Mesodermal cell (in vitro differentiated cells): ENCODE results near the gene HOXC10.
A peak's percentile ranks its signal among the peaks of the same experiment; 100 is the strongest.

Source experiments
- H3K27ac ChIP-seq: 2 replicates; pipeline ENCODE4 v1.7.0; 2013; ENCODE audit warnings: mild to moderate bottlenecking, low read depth, low read length, moderate library complexity; ENCODE audit not compliant: severe bottlenecking
- H3K36me3 ChIP-seq: 2 replicates; pipeline ENCODE4 v1.7.1; 2013; ENCODE audit warnings: mild to moderate bottlenecking, low read length, moderate library complexity; ENCODE audit not compliant: control insufficient read depth, insufficient read depth
- H3K4me1 ChIP-seq: one replicate; pipeline ENCODE4 v1.7.1; 2013; ENCODE audit warnings: mild to moderate bottlenecking, low read length; ENCODE audit not compliant: insufficient read depth, control insufficient read depth, poor library complexity, severe bottlenecking
- H3K4me3 ChIP-seq: 2 replicates; pipeline ENCODE4 v1.7.0; 2013; ENCODE audit warnings: low read length, control low read depth, mild to moderate bottlenecking; ENCODE audit not compliant: insufficient read depth, poor library complexity, severe bottlenecking; ENCODE audit errors: extremely low read depth
- H3K9me3 ChIP-seq: 2 replicates; pipeline ENCODE4 v1.7.1; 2013; ENCODE audit warnings: mild to moderate bottlenecking, low read length, moderate library complexity; ENCODE audit not compliant: control insufficient read depth
- WGBS, 2 experiments: methylation state at CpG; one replicate each; pipeline ENCODE4 v1.1.5; 2013; ENCODE audit warnings: missing lambda C conversion rate in 2 of 2; ENCODE audit not compliant: insufficient coverage in 2 of 2; 5-methylcytosine and 5-hydroxymethylcytosine counted together

HOXC10 gene

DNA sequence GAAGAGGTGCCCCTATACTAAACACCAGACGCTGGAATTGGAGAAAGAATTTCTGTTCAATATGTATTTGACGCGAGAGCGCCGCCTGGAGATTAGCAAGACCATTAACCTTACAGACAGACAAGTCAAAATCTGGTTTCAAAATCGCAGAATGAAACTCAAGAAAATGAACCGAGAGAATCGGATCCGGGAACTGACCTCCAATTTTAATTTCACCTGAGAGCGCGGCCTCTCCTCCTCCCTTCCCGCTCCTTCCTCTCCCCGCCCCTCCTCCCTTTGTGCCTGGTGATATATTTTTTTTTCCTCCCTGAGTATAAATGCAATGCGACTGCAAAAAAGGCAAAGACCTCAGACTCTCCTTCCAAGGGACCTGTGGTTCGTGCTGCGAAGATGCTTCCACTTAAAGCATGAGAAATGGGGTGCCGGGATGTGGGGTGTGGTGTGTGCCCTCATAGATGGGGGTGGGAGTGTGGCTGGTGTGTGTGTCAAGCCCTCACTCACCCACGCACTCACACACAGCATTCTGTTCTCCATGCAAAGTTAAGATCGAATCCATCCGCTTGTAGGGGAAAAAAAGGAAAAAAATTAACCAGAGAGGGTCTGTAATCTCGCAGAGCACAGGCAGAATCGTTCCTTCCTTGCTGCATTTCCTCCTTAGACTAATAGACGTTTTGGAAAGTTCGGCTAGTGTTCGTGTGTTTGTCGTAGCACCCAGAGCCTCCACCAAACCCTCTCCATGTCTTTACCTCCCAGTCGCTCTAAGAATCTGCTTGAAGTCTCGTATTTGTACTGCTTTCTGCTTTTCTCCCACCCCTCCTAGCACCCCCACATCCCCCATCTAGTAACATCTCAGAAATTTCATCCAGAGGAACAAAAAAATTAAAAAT, 4.5 kb downstream of the HOXC10 start:
- Histone ChIP-seq H3K4me1 (peaks cover 7% of the 10 kb centered on the region), H3K4me3 (no peak overlapping the region)
- 16 to 23% methylated on average over 16 to 21 of the region's 28 CpGs for WGBS, 2 experiments

DNA sequence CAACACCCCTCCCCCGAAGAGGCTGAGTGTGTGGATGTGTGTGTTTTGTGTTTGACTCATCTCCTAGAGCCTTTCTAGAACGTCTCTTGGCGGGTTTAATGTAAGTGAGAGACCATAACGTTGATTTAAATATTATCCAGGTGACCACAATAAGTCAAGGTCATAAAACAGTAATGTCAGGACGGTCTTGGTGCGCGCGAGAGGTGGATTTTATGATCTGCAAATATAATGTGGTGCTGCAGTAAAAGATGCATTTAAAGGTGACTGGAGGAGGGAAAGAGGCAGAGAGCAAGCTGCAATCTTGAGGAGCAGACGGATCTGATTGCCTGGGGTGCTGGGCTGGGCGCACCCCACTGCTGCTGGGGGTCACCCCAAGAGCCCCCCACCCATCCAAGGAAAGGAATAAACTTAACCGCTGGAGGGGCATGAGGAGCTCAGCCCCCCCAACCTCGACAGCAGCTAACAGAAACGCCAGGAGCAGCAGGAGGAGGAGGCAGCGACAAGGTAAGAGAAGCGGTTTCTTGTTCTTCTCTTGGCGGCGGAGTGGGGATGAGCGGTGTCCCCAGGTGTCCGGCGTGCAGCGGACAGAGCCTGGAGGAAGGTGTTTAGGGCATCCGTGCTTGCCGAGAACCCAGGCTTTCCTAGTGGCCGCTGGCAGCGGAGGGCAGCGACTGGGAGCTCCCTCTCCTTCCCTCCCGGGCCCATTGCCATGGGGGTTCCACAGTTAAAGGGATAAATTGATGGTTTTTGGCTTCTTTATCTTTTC, 5.5 kb downstream of the HOXC10 start:
- Histone ChIP-seq H3K9me3 (peaks cover 4% of the 10 kb centered on the region), H3K36me3 (no peaks in the 10 kb centered on the region), H3K4me1 (peaks cover 7% of the 10 kb centered on the region), H3K4me3 (no peak overlapping the region), H3K27ac (no peak overlapping the region)
- 11 to 22% methylated on average over 16 to 19 of the region's 27 CpGs for WGBS, 2 experiments

More for the DNA sequence above, 4.5 kb downstream of the HOXC10 start:
- no peaks in the 10 kb centered on the region for H3K36me3 ChIP-seq
- peaks cover 8% of the 10 kb centered on the region for H3K9me3 ChIP-seq
- H3K27ac ChIP-seq, result no peak overlapping the region

DNA sequence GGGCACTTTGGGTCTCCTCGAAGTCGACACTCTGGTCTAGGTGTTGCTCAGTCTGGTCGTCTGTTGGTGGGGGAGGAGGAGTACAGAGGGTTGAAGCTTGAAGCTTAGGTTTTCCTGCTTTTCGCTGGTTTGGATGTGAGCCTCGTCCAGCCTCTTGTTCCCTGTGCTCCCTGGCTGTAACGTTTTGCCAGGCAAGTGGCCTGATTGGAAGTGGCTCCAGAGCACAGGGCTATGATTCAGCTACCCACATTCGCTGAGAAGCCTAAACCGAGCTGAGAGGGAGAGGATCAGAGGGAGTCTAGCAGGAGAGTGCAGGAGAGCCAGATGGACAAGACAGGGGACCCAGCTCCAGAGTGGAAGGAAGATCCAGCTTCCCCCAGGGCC, 6.1 kb downstream of the HOXC10 start:
- Histone ChIP-seq H3K9me3 (no peaks in the 10 kb centered on the region), H3K4me1 (peaks cover 11% of the 10 kb centered on the region), H3K36me3 (no peaks in the 10 kb centered on the region), H3K27ac (no peak overlapping the region), H3K4me3 (no peak overlapping the region)
- 9 to 10% methylated on average over 8 of the region's 8 CpGs for WGBS, 2 experiments

DNA sequence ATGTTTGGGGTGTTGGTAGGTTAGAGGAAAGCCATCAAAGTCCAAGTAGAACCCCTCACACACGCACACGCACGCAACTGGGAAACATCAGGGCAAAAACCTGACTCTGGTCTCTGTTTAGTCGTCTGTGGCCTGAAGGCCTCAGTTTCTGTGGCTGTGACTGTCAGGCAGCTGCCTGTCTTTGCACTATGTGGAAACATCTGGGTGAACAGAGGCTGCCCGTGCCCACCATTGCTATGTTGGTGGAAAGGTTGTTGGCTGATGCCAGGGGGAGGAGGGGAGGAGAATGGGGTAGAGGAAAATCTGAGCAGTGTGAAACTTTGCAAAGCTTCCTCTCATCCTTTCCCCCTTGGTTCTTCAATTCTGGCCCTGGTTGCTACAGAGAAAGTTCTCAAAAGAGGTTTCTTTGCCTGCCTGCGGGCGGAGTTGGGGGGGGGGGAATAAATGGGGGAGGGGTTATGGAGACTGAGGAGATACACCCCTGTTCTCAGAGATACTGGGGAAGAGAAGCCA, 7.5 kb downstream of the HOXC10 start:
- Histone ChIP-seq H3K4me3 (no peak overlapping the region), H3K36me3 (no peaks in the 10 kb centered on the region), H3K9me3 (no peaks in the 10 kb centered on the region), H3K4me1 (peaks cover 13% of the 10 kb centered on the region), H3K27ac (no peak overlapping the region)
- WGBS, 2 experiments, result 32 to 57% methylated on average over 3 to 5 of the region's 7 CpGs

DNA sequence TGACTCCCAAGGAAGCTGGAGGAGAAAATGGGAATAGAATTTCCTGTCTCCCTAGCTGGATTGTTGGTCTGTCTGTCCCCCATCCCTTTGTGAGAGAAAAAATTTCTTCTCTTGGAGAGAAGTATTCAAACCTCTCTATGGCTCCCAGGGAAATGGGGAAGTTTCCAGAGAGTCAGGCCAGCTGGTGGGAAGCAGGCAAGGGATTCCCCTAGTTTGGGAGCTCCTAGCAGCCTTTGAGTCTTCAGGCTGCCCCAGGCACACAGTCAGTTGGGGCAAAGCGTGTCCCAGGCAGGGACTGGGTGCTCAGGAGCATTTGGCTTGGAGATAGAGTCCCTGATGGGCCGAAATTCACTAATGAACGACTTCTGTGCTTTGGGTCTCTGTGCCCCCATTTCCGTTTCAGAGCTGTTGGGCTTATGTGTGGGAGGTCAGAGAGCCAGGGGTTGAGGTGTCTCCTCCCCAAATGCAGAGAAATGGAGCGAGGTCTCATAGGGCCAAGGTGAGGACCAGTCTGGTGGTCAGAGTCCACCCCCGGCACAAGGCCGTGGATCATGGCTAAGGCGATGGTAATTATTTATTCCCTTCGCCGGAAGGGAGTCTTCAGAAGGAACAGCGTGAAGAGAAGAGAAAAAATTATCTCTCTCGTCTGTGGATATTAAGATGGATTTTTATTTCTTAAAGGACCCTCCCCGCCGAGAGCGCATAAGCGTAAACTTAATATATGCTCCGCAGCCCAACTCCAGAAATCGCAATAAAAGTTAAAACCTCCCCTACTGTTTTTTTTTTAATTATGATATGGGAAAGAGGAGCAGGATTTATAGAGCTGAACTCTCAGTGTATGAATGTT, 8.4 kb downstream of the HOXC10 start:
- Histone ChIP-seq H3K4me3 (no peak overlapping the region), H3K36me3 (no peaks in the 10 kb centered on the region), H3K9me3 (no peaks in the 10 kb centered on the region), H3K27ac (no peak overlapping the region), H3K4me1 (peaks cover 13% of the 10 kb centered on the region)
- WGBS, 2 experiments, result 43 to 54% methylated on average over 7 to 10 of the region's 18 CpGs

DNA sequence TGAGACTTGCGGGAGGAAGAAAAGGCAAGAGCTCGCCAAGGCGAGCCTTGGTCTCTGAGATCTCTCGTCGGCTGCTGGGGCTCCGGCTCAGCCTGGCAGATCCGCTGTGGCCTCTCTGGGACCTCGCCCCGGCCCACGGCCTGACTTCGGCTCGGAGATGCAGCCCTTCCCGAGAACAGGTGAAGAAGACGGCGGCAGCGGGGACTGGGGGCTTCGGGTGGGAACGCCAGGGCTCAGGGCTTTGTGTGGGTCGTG, 9.0 kb downstream of the HOXC10 start:
- peaks cover 9% of the 10 kb centered on the region for H3K4me1 ChIP-seq
- no peaks in the 10 kb centered on the region for H3K36me3 ChIP-seq
- 3 to 16% methylated on average over 11 to 17 of the region's 19 CpGs for WGBS, 2 experiments
- H3K27ac ChIP-seq, result no peak overlapping the region
- H3K9me3 ChIP-seq, result no peaks in the 10 kb centered on the region
- no peak overlapping the region for H3K4me3 ChIP-seq

DNA sequence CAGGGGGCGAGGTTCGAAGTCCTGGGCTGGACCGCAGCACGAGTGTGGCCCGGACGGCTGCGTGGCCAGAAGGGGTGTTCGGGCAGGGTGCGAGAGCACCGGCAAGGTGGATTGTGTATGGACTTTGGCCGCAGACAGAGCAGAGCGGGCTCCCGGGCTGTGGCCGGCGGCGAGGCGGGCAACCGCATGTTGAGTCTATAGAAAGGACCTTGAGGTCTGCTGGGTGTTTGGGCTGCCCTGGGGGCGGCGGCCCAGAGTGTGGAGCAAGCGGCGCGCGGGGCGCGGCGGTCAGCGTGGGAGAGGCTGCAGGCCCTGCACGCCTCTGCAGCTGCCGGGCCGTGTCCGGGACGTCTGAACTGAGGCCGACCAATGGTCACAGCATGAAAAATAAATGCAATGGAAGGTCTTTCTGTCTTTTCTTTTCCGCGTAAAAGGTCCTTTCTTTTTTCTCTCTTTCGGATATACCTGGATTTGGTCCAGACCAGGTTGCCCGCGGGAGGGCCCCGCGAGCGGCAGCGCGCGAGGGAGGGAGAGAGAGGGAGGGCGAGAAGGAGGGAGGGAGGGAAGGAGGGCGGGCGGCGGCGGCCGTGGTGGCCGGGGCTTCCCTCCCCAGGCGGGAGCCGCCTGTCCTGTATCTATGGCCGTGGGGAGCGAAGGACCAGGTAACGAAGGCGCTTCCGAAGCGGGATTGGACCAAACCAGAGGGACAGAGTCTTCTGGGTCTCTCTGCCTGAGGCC, 9.5 kb downstream of the HOXC10 start:
- H3K4me1 ChIP-seq, result peaks cover 6% of the 10 kb centered on the region
- no peaks in the 10 kb centered on the region for H3K9me3 ChIP-seq
- no peak overlapping the region for H3K4me3 ChIP-seq
- no peaks in the 10 kb centered on the region for H3K36me3 ChIP-seq
- 8 to 11% methylated on average over 31 to 45 of the region's 60 CpGs for WGBS, 2 experiments
- H3K27ac ChIP-seq, result no peak overlapping the region

DNA sequence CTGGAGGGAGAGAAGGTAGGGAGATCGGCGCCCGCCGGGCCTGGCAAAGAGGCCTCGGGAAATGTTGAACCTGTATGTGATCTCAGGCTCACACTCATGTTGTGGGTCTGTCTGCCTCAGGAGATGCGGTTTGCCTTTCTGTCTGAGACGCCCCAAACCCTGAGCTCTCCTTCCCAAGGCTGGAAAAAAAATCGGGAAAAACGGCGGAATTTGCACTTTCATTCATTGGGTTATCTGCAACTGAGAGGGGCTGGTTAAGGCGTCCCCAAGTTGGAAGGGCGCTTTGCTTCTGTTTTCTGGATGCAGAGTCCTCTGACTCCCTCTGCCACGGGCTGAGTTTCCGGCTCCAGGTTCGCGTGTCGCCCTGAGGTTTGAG, 10.0 kb downstream of the HOXC10 start:
- H3K9me3 ChIP-seq, result no peaks in the 10 kb centered on the region
- H3K4me3 ChIP-seq, result peak overlapping the region; percentile 9
- H3K36me3 ChIP-seq, result no peaks in the 10 kb centered on the region
- H3K4me1 ChIP-seq, result peaks cover 6% of the 10 kb centered on the region
- no peak overlapping the region for H3K27ac ChIP-seq
- WGBS, 2 experiments, result 1 to 3% methylated on average over 13 to 17 of the region's 17 CpGs

DNA sequence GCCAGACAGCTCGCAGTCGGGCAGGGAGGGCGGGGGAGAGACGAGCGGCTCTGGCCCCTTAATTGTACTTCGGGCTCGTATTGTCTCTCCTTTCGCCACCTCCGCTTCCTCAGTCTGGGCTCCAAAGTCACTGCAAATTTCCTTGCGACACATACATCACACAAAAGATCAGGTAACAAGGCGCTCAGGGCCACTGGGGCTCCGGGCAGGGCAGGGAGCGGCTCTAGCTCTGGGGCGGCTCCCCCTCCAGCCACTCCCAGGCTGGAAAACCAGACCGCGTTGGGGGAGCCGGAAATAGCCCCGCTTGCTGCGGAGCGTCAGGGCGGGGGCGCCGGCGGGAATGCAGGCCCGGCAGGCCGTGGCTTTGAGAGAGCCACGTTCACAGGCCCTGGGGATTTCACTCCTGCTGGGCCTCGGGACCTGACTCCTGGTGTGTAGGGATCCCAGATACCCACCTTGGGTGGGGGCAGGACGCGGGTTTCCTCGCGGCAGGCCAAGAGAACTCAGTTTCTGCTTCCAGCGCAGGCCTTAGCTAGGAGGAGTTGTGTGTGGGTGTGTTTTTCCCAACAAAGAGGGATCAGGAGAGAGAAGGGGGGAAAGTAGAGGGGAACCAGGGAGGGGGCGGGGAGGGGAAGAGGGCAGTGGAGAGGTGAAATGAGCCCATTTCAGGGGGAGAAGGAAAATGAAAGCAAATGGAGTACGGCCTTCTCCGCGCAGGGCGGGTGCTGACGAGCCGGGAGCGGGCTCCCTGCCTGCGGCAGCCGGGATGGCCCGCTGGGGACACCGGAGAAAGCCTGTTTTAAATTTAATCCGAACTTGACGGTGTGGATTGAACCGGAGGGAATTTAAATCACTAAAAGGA, 10.7 kb downstream of the HOXC10 start:
- H3K36me3 ChIP-seq, result no peaks in the 10 kb centered on the region
- H3K4me3 ChIP-seq, result peak overlapping the region; percentile 9
- peaks cover 6% of the 10 kb centered on the region for H3K4me1 ChIP-seq
- WGBS, 2 experiments, result 3% methylated on average over 41 to 43 of the region's 48 CpGs
- no peak overlapping the region for H3K27ac ChIP-seq
- no peaks in the 10 kb centered on the region for H3K9me3 ChIP-seq
